ENCODE results near the gene DOCK7. TPM values are rescaled to one million over a fixed set of nuclear protein-coding genes. Genes with fewer than 3 reads are reported as not detected.

DOCK7 gene
- total RNA-seq, 1 donor from 2014 or later = 20.8 TPM

- FAIRE-seq = no peak
- Histone ChIP-seq H3K36me3 (ENCODE audit: control insufficient read depth, insufficient read depth, low read length) (no peaks in the 10 kb centered on the region), H3K4me3 (ENCODE audit: low read depth, low read length) (no peak overlapping the region), H3K27me3 (ENCODE audit: control insufficient read depth, insufficient read depth, low read length) (no peaks in the 10 kb centered on the region)
- no peak for DNase-seq (ENCODE audit: low read depth)
- TF ChIP-seq, protein P1, sequence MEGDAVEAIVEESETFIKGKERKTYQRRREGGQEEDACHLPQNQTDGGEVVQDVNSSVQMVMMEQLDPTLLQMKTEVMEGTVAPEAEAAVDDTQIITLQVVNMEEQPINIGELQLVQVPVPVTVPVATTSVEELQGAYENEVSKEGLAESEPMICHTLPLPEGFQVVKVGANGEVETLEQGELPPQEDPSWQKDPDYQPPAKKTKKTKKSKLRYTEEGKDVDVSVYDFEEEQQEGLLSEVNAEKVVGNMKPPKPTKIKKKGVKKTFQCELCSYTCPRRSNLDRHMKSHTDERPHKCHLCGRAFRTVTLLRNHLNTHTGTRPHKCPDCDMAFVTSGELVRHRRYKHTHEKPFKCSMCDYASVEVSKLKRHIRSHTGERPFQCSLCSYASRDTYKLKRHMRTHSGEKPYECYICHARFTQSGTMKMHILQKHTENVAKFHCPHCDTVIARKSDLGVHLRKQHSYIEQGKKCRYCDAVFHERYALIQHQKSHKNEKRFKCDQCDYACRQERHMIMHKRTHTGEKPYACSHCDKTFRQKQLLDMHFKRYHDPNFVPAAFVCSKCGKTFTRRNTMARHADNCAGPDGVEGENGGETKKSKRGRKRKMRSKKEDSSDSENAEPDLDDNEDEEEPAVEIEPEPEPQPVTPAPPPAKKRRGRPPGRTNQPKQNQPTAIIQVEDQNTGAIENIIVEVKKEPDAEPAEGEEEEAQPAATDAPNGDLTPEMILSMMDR (IDR thresholded peaks at IDR 0.05; ENCODE audit: insufficient read depth, low read length, severe bottlenecking) = no peak
Observed at GRCh38 chr1:62595647-62596046, 92.5 kb downstream of the DOCK7 start.

- Histone ChIP-seq H3K27me3 (ENCODE audit: control insufficient read depth, insufficient read depth, low read length) (no peaks in the 10 kb centered on the region), H3K4me3 (ENCODE audit: low read depth, low read length) (no peak overlapping the region), H3K36me3 (ENCODE audit: control insufficient read depth, insufficient read depth, low read length) (no peaks in the 10 kb centered on the region)
- FAIRE-seq = no peak
- no peak for DNase-seq (ENCODE audit: low read depth)
- TF ChIP-seq, protein P1 (IDR thresholded peaks at IDR 0.05; ENCODE audit: insufficient read depth, low read length, severe bottlenecking) = no peak
Observed at GRCh38 chr1:62593825-62594394, 94.3 kb downstream of the DOCK7 start.

GRCh38 chr1:62590970-62591368 lies 97.2 kb downstream of the DOCK7 start:
- H3K36me3 ChIP-seq (ENCODE audit: control insufficient read depth, insufficient read depth, low read length) = no peaks in the 10 kb centered on the region
- FAIRE-seq (no peak), DNase-seq (ENCODE audit: low read depth) (no peak)
- no peaks in the 10 kb centered on the region for H3K27me3 ChIP-seq (ENCODE audit: control insufficient read depth, insufficient read depth, low read length)
- TF ChIP-seq, protein P1 (IDR thresholded peaks at IDR 0.05; ENCODE audit: insufficient read depth, low read length, severe bottlenecking) = no peak
- H3K4me3 ChIP-seq (ENCODE audit: low read depth, low read length) = no peak overlapping the region

- DNase-seq (ENCODE audit: low read depth) (no peak), FAIRE-seq (no peak)
- Histone ChIP-seq H3K27me3 (ENCODE audit: control insufficient read depth, insufficient read depth, low read length) (no peaks in the 10 kb centered on the region), H3K4me3 (ENCODE audit: low read depth, low read length) (no peak overlapping the region), H3K36me3 (ENCODE audit: control insufficient read depth, insufficient read depth, low read length) (no peaks in the 10 kb centered on the region)
- TF ChIP-seq, protein P1 (IDR thresholded peaks at IDR 0.05; ENCODE audit: insufficient read depth, low read length, severe bottlenecking) = no peak
Observed at GRCh38 chr1:62590255-62590969, 97.8 kb downstream of the DOCK7 start.

DNA sequence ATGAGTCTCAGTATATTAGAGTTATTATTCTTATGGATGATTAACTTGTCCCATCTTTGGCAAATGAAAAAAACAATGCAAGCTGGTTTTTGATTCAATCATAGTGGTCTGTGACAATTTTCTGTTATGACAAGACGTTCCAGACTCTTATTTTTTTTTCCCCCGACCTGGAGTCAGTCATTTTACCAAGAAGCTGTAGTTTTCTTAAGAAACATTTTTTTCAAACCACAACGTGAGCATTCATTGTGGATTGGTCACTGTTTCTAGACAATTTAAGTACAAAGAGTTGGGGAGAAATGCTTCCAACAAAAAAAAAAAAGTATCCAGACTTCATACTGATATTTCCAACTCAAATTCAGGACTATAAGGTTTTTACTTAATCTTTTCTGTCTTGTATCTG lies 98.9 kb downstream of the DOCK7 start:
- FAIRE-seq (no peak), DNase-seq (ENCODE audit: low read depth) (no peak)
- H3K27me3 ChIP-seq (ENCODE audit: control insufficient read depth, insufficient read depth, low read length) = no peaks in the 10 kb centered on the region
- no peaks in the 10 kb centered on the region for H3K36me3 ChIP-seq (ENCODE audit: control insufficient read depth, insufficient read depth, low read length)
- H3K4me3 ChIP-seq (ENCODE audit: low read depth, low read length) = no peak overlapping the region
- TF ChIP-seq, protein P1 (IDR thresholded peaks at IDR 0.05; ENCODE audit: insufficient read depth, low read length, severe bottlenecking) = no peak
